Adipocyte (in vitro differentiated cells): Measurements from ENCODE around the gene SPATA45.

Experiments
- DNase-seq: peaks from one replicate; pipeline ENCODE4 v3.0.0-alpha.2; 2015; ENCODE audit warnings: low read depth
- H3K27me3 ChIP-seq: replicated peaks from 2 replicates; pipeline ENCODE4 v1.7.0; 2013; ENCODE audit warnings: mild to moderate bottlenecking, low read length, moderate library complexity; ENCODE audit not compliant: control insufficient read depth, insufficient read depth
- H3K36me3 ChIP-seq: 2 replicates; pipeline ENCODE4 v1.7.0; 2013; ENCODE audit warnings: low read length, mild to moderate bottlenecking, moderate library complexity; ENCODE audit not compliant: control insufficient read depth, insufficient read depth, severe bottlenecking
- H3K4me1 ChIP-seq: 2 replicates; pipeline ENCODE4 v1.7.0; 2013; ENCODE audit warnings: mild to moderate bottlenecking, low read length, moderate library complexity; ENCODE audit not compliant: control insufficient read depth, insufficient read depth
- H3K4me3 ChIP-seq: 2 replicates; pipeline ENCODE4 v1.7.0; 2013; ENCODE audit warnings: mild to moderate bottlenecking, low read length, moderate library complexity
- H3K9ac ChIP-seq: 2 replicates; pipeline ENCODE4 v1.7.0; 2013; ENCODE audit warnings: mild to moderate bottlenecking, low read length, moderate library complexity
- H3K9me3 ChIP-seq: 2 replicates; pipeline ENCODE4 v1.7.0; 2013; ENCODE audit warnings: mild to moderate bottlenecking, low read length, moderate library complexity; ENCODE audit not compliant: control insufficient read depth

Gene SPATA45

DNA sequence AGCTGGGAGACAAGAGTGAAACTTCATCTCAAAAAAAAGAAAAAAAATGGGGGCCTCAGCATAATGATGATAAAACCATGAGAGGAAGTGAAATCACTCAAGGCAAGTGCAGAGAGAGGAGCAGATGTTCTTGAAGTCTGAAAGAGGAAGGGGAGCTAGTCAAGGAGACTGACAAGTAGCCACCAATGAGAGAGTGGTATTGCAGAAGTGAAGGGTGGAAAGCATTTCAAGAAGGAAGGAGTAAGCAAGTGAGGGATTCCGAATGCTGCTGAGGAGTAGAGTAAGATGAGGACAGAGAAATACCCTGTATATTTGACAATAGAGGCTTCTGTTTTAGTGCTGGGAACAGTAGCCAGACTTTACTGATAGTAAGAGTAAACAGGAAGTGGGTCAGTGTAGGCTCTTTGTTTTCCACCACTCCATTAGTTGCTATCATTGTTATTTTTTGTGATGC lies 52.9 kb downstream of the SPATA45 start:
- Histone ChIP-seq H3K36me3 (peaks cover 39% of the 10 kb centered on the region), H3K9me3 (no peaks in the 10 kb centered on the region), H3K4me1 (peaks cover 14% of the 10 kb centered on the region), H3K27me3 (no peaks in the 10 kb centered on the region), H3K4me3 (no peak overlapping the region), H3K9ac (no peak overlapping the region)
- no peak for DNase-seq

DNA sequence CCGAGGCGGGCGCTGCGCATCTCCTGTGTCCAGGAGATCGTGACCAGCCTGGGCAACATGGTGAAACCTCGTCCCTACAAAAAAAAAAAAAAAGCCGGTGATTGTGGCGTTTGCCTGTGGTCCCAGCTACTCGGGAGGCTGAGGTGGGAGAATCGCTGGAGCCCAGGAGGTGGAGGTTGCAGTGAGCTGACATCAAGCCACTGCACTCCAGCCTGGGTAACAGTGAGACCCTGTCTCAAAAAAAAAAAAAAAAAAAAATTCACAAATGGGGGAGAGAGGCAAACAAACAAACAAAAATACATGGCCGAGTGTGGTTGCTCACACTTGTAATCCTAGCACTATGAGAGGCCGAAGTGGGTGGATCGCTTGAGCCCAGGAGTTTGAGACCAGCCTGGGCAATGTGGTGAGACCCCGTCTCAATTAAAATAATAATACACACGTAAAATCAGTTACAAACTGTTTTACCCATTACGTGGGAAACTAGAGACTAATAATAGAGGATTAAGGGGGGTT lies 55.0 kb downstream of the SPATA45 start:
- Histone ChIP-seq H3K9ac (peak overlapping the region; percentile 98), H3K9me3 (no peaks in the 10 kb centered on the region), H3K36me3 (peaks cover 21% of the 10 kb centered on the region), H3K4me1 (peaks cover 14% of the 10 kb centered on the region), H3K4me3 (peak overlapping the region; percentile 92), H3K27me3 (no peaks in the 10 kb centered on the region)
- DNase-seq = no peak

DNA sequence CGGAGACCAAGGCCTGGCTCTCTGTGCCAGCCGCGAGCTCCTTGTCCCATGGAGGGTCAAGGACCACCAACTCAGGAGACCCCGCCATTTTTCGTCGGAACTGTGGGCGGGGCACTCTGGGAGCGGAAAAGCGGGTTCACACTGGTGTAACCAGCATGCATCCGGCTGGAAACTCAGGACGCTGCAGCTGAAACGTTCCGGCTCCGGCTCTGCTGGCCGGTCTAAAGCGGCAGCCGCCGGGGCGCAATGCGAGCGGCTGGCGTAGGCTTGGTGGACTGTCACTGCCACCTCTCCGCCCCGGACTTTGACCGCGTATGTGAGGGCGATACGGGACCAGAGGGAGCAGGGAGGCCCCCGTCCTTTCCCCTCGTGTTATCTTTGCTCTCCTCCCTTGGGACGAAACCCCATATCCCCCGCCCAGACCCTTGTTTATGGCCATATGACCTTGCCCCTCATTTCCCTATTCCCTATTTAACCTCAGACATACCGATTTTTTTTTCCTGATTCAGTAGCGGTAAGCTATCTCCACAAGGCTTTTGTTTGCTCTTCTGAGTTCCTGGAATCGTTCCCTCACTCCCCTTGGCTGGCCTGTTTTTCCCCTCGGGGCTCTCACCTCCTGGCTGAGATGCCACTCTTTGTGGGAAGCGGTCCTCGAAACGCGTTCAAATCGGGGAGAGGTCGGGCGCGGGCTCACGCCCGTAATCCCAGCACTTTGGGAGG lies 55.6 kb downstream of the SPATA45 start, which contains the start of the genes NSL1 and TATDN3:
NSL1 (minus strand) TSS at position 102 of the 720 bp plus-strand sequence; CDS start at position 88, 14 bp downstream.
TATDN3 (plus strand) TSS at position 219 of the 720 bp plus-strand sequence; CDS start at position 247, 28 bp downstream.
- H3K4me3 ChIP-seq = peak within 1 kb of the TSS; percentile 92
- DNase-seq = peak; percentile 95
- no peaks in the 10 kb centered on the region for H3K27me3 ChIP-seq
- peaks cover 14% of the 10 kb centered on the region for H3K4me1 ChIP-seq
- peak within 1 kb of the TSS; percentile 98 for H3K9ac ChIP-seq
- no peaks in the 10 kb centered on the region for H3K9me3 ChIP-seq
- peaks cover 19% of the 10 kb centered on the region for H3K36me3 ChIP-seq

DNA sequence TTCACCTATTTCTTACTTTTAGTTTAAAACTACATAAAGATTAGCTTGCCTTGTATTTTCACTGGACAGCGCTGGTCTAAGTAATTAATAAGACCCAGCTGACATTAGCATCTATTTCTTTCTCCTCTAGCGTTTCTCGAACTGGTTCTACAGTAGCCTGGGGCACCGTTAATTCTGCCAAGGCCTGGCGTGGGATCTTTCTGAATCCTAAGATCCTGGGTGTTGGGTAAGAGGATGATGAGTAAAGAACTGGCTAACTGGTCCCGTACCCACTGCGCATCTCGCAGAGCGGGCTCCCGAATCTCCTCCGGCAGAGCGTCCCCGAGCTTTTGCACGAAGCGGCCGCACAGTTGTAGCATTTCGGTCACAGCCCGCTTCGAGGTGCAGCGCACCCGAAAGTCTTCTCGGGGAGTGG lies 56.2 kb downstream of the SPATA45 start:
- DNase-seq = peak; percentile 87
- peaks cover 14% of the 10 kb centered on the region for H3K4me1 ChIP-seq

DNA sequence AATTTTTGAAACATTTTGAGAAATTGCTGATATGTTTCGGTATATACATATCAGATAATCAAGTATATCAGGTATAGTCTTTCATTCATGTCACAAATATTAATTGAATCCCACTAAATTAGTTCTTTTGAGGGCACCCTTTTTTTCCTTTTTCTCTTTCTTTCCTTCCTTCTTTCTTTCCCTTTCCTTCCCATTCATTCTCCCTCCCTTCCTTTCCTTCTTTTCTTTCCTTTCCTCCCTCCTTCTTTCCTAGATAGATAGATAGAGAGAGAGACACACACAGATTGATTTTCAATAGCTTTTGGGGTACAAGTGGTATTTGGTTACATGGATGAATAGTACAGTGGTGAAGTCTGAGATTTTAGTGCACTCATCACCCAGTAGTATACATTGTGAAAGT lies 61.6 kb downstream of the SPATA45 start:
- H3K36me3 ChIP-seq = peaks cover 44% of the 10 kb centered on the region
- H3K9me3 ChIP-seq = no peaks in the 10 kb centered on the region
- DNase-seq = no peak
- peaks cover 9% of the 10 kb centered on the region for H3K4me1 ChIP-seq
- H3K27me3 ChIP-seq = no peaks in the 10 kb centered on the region
- H3K4me3 ChIP-seq = no peak overlapping the region
- H3K9ac ChIP-seq = no peak overlapping the region

More for the DNA sequence above, 56.2 kb downstream of the SPATA45 start:
- Histone ChIP-seq H3K9ac (peak overlapping the region; percentile 98), H3K27me3 (no peaks in the 10 kb centered on the region), H3K36me3 (peaks cover 15% of the 10 kb centered on the region), H3K4me3 (peak overlapping the region; percentile 92), H3K9me3 (no peaks in the 10 kb centered on the region)

DNA sequence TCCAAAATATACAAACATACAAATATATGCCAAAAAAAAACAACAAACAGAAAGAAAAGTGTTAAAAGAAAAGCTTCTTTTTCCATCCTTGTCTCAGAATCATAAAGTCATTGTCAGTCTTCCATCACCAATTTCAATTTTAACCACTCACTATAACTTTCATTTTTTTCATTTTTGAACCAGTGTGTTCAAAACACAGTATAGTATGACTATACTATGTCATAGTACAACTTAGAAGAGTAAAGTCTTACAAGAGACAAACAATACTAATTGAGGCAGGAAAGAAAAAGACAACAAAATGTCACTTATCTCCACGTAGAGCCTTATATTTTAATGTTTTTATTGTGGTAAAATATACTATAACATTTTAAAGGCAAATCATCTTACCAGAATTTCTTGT lies 63.5 kb downstream of the SPATA45 start:
- no peaks in the 10 kb centered on the region for H3K9me3 ChIP-seq
- no peak overlapping the region for H3K9ac ChIP-seq
- DNase-seq = no peak
- peaks cover 8% of the 10 kb centered on the region for H3K4me1 ChIP-seq
- no peaks in the 10 kb centered on the region for H3K27me3 ChIP-seq
- peaks cover 47% of the 10 kb centered on the region for H3K36me3 ChIP-seq
- H3K4me3 ChIP-seq = no peak overlapping the region

DNA sequence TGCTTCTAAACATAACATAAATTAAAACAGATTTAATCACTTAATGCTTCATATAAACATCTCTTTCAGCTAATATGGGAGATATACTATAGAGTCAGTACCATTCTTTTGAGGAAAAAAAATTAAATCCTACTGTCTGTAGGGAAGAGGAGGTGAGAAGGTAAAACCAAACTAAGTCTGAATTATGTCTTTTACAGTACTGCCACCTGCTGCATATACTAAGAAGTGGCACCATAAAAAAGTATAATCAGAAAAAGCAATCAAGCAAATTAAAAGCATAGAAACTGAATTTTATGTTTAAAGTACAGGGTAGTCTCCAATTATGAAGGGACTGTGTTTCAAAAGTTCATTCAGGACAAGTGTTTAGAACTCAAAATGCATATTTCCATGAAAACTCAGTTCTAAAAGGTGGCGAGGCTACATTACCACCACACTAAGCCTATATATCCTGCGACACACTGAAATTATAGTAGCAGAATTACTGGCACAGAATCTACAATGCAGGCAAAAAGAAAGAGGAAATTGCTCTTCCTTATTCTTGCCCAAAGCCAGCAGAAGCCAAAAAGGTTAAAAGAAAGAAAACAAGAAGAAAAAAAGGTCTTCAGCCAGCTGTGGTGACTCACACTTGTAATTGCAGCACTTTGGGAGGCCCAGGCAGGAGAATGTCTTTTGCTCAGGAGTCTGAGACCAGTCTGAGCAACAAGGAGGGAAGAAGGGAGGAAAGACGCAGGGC lies 64.9 kb downstream of the SPATA45 start:
- Histone ChIP-seq H3K9ac (peak overlapping the region; percentile 48), H3K9me3 (no peaks in the 10 kb centered on the region), H3K36me3 (peaks cover 47% of the 10 kb centered on the region), H3K4me3 (peak overlapping the region; percentile 38), H3K27me3 (no peaks in the 10 kb centered on the region), H3K4me1 (peaks cover 8% of the 10 kb centered on the region)
- peak; percentile 73 for DNase-seq

DNA sequence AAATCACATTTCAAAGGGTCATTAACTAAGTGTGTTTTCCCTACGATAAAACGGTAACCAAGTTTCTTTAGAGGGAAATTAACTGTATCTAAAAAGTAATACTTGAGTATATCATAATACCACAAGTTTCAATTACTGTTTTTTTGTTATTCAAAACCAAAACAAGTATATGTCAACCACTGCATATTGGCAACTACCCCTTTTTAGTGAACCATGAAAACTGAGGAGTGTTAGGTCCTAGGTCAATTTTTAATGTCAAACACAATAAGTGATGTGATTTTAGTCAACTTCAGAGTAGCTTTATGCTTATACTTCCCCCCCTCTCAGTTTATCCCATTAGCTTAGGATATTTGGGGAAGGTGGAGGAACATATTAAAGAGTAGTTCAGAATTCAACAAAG lies 66.2 kb downstream of the SPATA45 start:
- H3K27me3 ChIP-seq = no peaks in the 10 kb centered on the region
- H3K4me1 ChIP-seq = peaks cover 8% of the 10 kb centered on the region
- no peaks in the 10 kb centered on the region for H3K9me3 ChIP-seq
- H3K4me3 ChIP-seq = no peak overlapping the region
- H3K9ac ChIP-seq = no peak overlapping the region
- peaks cover 41% of the 10 kb centered on the region for H3K36me3 ChIP-seq
- no peak for DNase-seq

DNA sequence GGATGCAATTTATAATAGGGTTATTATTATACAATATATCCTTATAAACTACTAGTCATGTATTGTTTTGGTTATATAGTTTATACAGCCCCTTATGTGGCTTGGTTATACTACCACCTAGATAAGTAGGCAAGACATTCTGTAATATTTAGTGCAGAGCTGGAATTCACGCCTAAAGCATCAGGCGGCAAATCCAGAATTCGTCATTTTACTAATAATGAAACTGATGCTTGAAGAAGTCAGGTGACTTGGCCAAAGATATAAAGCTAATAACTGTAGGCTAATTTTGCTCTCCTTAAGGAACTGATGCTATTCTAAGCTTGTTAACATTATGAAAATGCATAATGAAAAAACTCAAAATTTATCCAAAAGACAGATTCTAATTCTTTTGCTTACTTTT lies 66.7 kb downstream of the SPATA45 start:
- Histone ChIP-seq H3K36me3 (peaks cover 38% of the 10 kb centered on the region), H3K9ac (no peak overlapping the region), H3K9me3 (no peaks in the 10 kb centered on the region), H3K4me1 (peaks cover 8% of the 10 kb centered on the region), H3K27me3 (no peaks in the 10 kb centered on the region), H3K4me3 (no peak overlapping the region)
- DNase-seq = no peak
